ENCODE measurements around the gene OAS2.
"Not testable (repeated sequence)": the region's sequence is repeated elsewhere in the genome, so short reads cannot be mapped to it uniquely, and the experiment has no call there.

Gene OAS2

GRCh38 chr12:112948806-112949205 is 29.5 kb upstream of the OAS2 start:
- no peak for DNase-seq (ENCODE audit: low read depth)

GRCh38 chr12:112950701-112951100 is 27.6 kb upstream of the OAS2 start:
- DNase-seq (ENCODE audit: low read depth): no peak

GRCh38 chr12:112957125-112957524 is 21.2 kb upstream of the OAS2 start:
- DNase-seq (ENCODE audit: low read depth): not testable (repeated sequence)

GRCh38 chr12:112961074-112961473 is 17.2 kb upstream of the OAS2 start:
- DNase-seq (ENCODE audit: low read depth): no peak

- DNase-seq (ENCODE audit: low read depth): no peak
Measured at GRCh38 chr12:112961536-112961935, 16.8 kb upstream of the OAS2 start.

GRCh38 chr12:112962561-112962960 is 15.8 kb upstream of the OAS2 start:
- no peak for DNase-seq (ENCODE audit: low read depth)

- DNase-seq (ENCODE audit: low read depth): no peak
Measured at GRCh38 chr12:112963227-112963861, 15.0 kb upstream of the OAS2 start.

GRCh38 chr12:112964067-112964670 is 14.2 kb upstream of the OAS2 start:
- no peak for DNase-seq (ENCODE audit: low read depth)

GRCh38 chr12:112964915-112965314 is 13.4 kb upstream of the OAS2 start:
- no peak for DNase-seq (ENCODE audit: low read depth)

GRCh38 chr12:112965643-112966042 is 12.7 kb upstream of the OAS2 start:
- no peak for DNase-seq (ENCODE audit: low read depth)

- DNase-seq (ENCODE audit: low read depth): no peak
Measured at GRCh38 chr12:112967306-112967705, 11.0 kb upstream of the OAS2 start.

- no peak for DNase-seq (ENCODE audit: low read depth)
Measured at GRCh38 chr12:112967858-112968257, 10.5 kb upstream of the OAS2 start.

- no peak for DNase-seq (ENCODE audit: low read depth)
Measured at GRCh38 chr12:112969547-112970306, 8.6 kb upstream of the OAS2 start.

- DNase-seq (ENCODE audit: low read depth): no peak
Measured at GRCh38 chr12:112970391-112970790, 7.9 kb upstream of the OAS2 start.

GRCh38 chr12:112971248-112971647 is 7.1 kb upstream of the OAS2 start:
- DNase-seq (ENCODE audit: low read depth): no peak

GRCh38 chr12:112973011-112973735 is 5.1 kb upstream of the OAS2 start:
- DNase-seq (ENCODE audit: low read depth): no peak

- no peak for DNase-seq (ENCODE audit: low read depth)
Measured at GRCh38 chr12:112973818-112974231, 4.5 kb upstream of the OAS2 start.

GRCh38 chr12:112974904-112975303 is 3.4 kb upstream of the OAS2 start:
- DNase-seq (ENCODE audit: low read depth): no peak

GRCh38 chr12:112977139-112977538 is 1.2 kb upstream of the OAS2 start:
- no peak for DNase-seq (ENCODE audit: low read depth)

GRCh38 chr12:112977641-112978040 is 678 bp upstream of the OAS2 start:
- DNase-seq (ENCODE audit: low read depth): no peak

- DNase-seq (ENCODE audit: low read depth): no peak
Measured at GRCh38 chr12:112979041-112979680, 842 bp downstream of the OAS2 start.

GRCh38 chr12:112980491-112981158 is 2.3 kb downstream of the OAS2 start:
- no peak for DNase-seq (ENCODE audit: low read depth)
